H1 (cell line): ENCODE results near the gene SELENOK. TPM values are rescaled to one million over a fixed set of nuclear protein-coding genes. Genes with fewer than 3 reads are reported as not detected.

ENCODE experiments used
- CEBPB ChIP-seq: IDR thresholded peaks from 2 replicates; pipeline ENCODE4 v1.6.1; 2012; ENCODE audit warnings: low read depth, low read length
- E2F6 ChIP-seq: IDR thresholded peaks from 2 replicates; pipeline ENCODE4 v1.6.1; 2012; ENCODE audit warnings: inconsistent platforms
- EZH2 ChIP-seq: fragments of 200-600 bp; sonication (generic); IDR thresholded peaks from 2 replicates; pipeline ENCODE4 v1.7.1; 2012; ENCODE audit warnings: low read depth, mild to moderate bottlenecking, moderate library complexity, low read length, inconsistent platforms; ENCODE audit not compliant: severe bottlenecking
- KDM1A ChIP-seq: fragments of 200-600, 300-600 bp; sonication (generic); IDR thresholded peaks from 2 replicates; pipeline ENCODE4 v1.7.1; 2016; ENCODE audit warnings: mild to moderate bottlenecking, low read length, borderline replicate concordance
- MAFK ChIP-seq: IDR thresholded peaks from 2 replicates; pipeline ENCODE4 v1.6.1; 2012; ENCODE audit warnings: low read depth, mild to moderate bottlenecking, improper control_type of control experiment, low read length
- SUZ12 ChIP-seq: fragments of 200-600 bp; sonication (generic); IDR thresholded peaks from 2 replicates; pipeline ENCODE4 v1.6.1; 2012; ENCODE audit warnings: mild to moderate bottlenecking, inconsistent platforms, low read length, moderate library complexity, mixed read lengths
- polyA plus RNA-seq, 7 experiments: library from polyadenylated mRNA; depleted of rRNA in 3 of 7; stranded (reverse) in 5 of 7; unstranded in 2 of 7; fragments of >200 nt in 5 of 7; fragments of 200-250 nt in 2 of 7; gene quantifications; 1 replicate in 5 of 7; 2 replicates in 1 of 7; 4 replicates in 1 of 7; pipeline versions ENCODE4 v1.2.1 to v1.2.3, GENCODE V29; 2011 to 2013; ENCODE audit warnings: missing spikeins in 2 of 7, mixed read lengths in 2 of 7
- total RNA-seq: library from RNA; stranded (reverse); fragmentation: NEBNext Ultra II Directional; extraction: Animal tissue kit (Norgen Biotek cat#: 25700); gene quantifications from 2 replicates; pipeline ENCODE4 v1.2.1, GENCODE V29; 2021

The SELENOK gene
- total and polyA plus RNA-seq, 2 of the 8 experiments (the other 6 are each of a cell fraction or from before 2014, with no cell fraction given), result 26.9 to 40.2 TPM

- TF ChIP-seq KDM1A (no peak), SUZ12 (no peak), E2F6 (no peak), MAFK (no peak), CEBPB (no peak), EZH2 (no peak)
Measured at GRCh38 chr3:53936347-53936746, 44.7 kb upstream of the SELENOK start (continued).
